Neuron (in vitro differentiated cells): ENCODE data around the gene CUX1.

Experiments used
- H2AFZ ChIP-seq: one replicate; pipeline ENCODE4 v1.6.1; 2013; ENCODE audit warnings: low read depth, mild to moderate bottlenecking, inconsistent platforms, low read length, moderate library complexity
- H3K27me3 ChIP-seq: one replicate; pipeline ENCODE4 v1.6.1; 2013; ENCODE audit warnings: low read length; ENCODE audit not compliant: insufficient read depth
- H3K36me3 ChIP-seq: one replicate; pipeline ENCODE4 v1.6.1; 2013; ENCODE audit warnings: low read length; ENCODE audit not compliant: insufficient read depth
- H3K4me1 ChIP-seq: one replicate; pipeline ENCODE4 v1.6.1; 2013; ENCODE audit warnings: low read length; ENCODE audit not compliant: insufficient read depth
- H3K4me3 ChIP-seq: 2 replicates; pipeline ENCODE4 v1.5.1; 2013; ENCODE audit warnings: mild to moderate bottlenecking, low read length, moderate library complexity
- H3K9me3 ChIP-seq: one replicate; pipeline ENCODE4 v1.6.1; 2013; ENCODE audit warnings: low read length

CUX1 gene

DNA sequence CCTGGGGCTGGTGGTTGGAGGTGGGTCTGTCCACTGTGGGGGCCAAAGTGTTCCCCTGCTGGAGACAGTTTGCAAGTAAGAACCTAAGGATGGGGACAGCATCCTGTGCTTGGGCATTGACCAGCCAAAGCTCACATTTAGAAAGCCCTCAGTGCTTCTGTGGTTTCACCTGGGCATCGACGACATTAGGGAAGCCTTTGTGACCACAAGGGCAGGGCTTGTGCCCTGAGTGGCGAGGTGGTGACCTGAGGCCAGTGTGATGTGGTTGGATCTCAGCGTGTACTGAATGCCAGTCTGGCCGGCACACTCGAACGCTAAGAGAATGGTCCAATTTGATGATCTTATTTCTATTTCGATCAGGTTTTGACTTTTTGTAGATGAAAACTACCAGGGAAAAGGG lies 437.1 kb downstream of the CUX1 start:
- no peak overlapping the region for H2AFZ ChIP-seq
- H3K4me1 ChIP-seq = peaks cover 13% of the 10 kb centered on the region
- no peaks in the 10 kb centered on the region for H3K36me3 ChIP-seq
- H3K27me3 ChIP-seq = no peaks in the 10 kb centered on the region
- no peaks in the 10 kb centered on the region for H3K9me3 ChIP-seq
- no peak overlapping the region for H3K4me3 ChIP-seq

- no peaks in the 10 kb centered on the region for H3K9me3 ChIP-seq
- no peak overlapping the region for H3K4me3 ChIP-seq
- peaks cover 13% of the 10 kb centered on the region for H3K4me1 ChIP-seq
- H3K36me3 ChIP-seq = no peaks in the 10 kb centered on the region
- H3K27me3 ChIP-seq = no peaks in the 10 kb centered on the region
- no peak overlapping the region for H2AFZ ChIP-seq
Measured at GRCh38 chr7:102255501-102255900, 438.1 kb downstream of the CUX1 start.

GRCh38 chr7:102255916-102256315 lies 438.5 kb downstream of the CUX1 start:
- Histone ChIP-seq H2AFZ (no peak overlapping the region), H3K36me3 (no peaks in the 10 kb centered on the region), H3K27me3 (no peaks in the 10 kb centered on the region), H3K4me1 (peaks cover 17% of the 10 kb centered on the region), H3K9me3 (no peaks in the 10 kb centered on the region), H3K4me3 (no peak overlapping the region)

GRCh38 chr7:102258073-102258748 lies 440.8 kb downstream of the CUX1 start:
- H3K36me3 ChIP-seq = no peaks in the 10 kb centered on the region
- H3K9me3 ChIP-seq = peaks cover 4% of the 10 kb centered on the region
- H3K4me1 ChIP-seq = peaks cover 9% of the 10 kb centered on the region
- no peaks in the 10 kb centered on the region for H3K27me3 ChIP-seq
- H2AFZ ChIP-seq = no peak overlapping the region
- H3K4me3 ChIP-seq = no peak overlapping the region

GRCh38 chr7:102258749-102259107 lies 441.3 kb downstream of the CUX1 start:
- peaks cover 9% of the 10 kb centered on the region for H3K4me1 ChIP-seq
- H2AFZ ChIP-seq = no peak overlapping the region
- peaks cover 4% of the 10 kb centered on the region for H3K9me3 ChIP-seq
- no peaks in the 10 kb centered on the region for H3K27me3 ChIP-seq
- H3K4me3 ChIP-seq = no peak overlapping the region
- H3K36me3 ChIP-seq = no peaks in the 10 kb centered on the region

DNA sequence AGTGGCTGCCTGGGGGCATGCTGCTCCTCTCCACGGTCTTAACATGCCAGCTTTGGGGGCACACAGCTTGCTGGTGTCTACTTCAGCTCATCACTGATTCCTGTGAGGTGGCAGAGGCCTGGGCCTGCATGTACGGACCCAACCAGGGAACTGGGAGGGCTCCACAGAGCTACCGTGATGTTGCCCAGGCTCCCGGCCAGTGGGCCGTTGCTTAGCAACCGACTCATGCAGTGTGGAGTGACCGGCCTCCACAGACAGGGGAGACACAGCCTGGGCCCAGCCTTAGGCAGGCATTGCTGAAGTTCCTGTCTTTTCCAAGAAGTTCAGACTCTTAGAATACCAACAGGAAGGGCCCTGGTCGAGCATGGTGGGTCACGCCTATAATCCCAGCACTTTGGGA lies 443.4 kb downstream of the CUX1 start:
- no peaks in the 10 kb centered on the region for H3K36me3 ChIP-seq
- peaks cover 4% of the 10 kb centered on the region for H3K9me3 ChIP-seq
- H3K4me3 ChIP-seq = no peak overlapping the region
- no peaks in the 10 kb centered on the region for H3K27me3 ChIP-seq
- peaks cover 9% of the 10 kb centered on the region for H3K4me1 ChIP-seq
- no peak overlapping the region for H2AFZ ChIP-seq

GRCh38 chr7:102261451-102261850 lies 444.0 kb downstream of the CUX1 start:
- Histone ChIP-seq H2AFZ (no peak overlapping the region), H3K36me3 (no peaks in the 10 kb centered on the region), H3K4me1 (peaks cover 9% of the 10 kb centered on the region), H3K27me3 (no peaks in the 10 kb centered on the region), H3K4me3 (no peak overlapping the region), H3K9me3 (peaks cover 4% of the 10 kb centered on the region)

DNA sequence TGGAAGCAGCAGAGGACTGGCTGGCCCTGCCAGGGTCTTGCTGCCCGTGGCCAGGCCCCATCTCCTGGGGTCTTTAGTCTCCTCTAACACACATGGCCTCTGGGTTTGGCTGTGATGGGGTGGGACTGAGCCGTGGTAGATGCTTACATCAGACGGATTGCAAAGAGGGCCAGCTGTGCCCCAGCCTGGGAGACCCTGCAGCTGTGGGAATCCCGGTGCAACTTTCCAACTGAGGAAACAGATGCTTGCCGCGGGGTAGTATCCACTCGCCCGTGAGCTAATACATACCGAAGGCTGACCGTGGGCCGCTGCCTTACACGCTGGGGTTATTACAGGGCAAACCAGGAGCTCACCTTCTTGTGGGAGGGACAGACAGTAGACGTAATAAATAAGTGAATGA lies 445.1 kb downstream of the CUX1 start:
- Histone ChIP-seq H3K4me1 (peaks cover 9% of the 10 kb centered on the region), H2AFZ (no peak overlapping the region), H3K4me3 (no peak overlapping the region), H3K27me3 (no peaks in the 10 kb centered on the region), H3K36me3 (no peaks in the 10 kb centered on the region), H3K9me3 (peaks cover 4% of the 10 kb centered on the region)

GRCh38 chr7:102264367-102264891 lies 447.0 kb downstream of the CUX1 start:
- Histone ChIP-seq H3K27me3 (no peaks in the 10 kb centered on the region), H2AFZ (no peak overlapping the region), H3K4me3 (no peak overlapping the region), H3K36me3 (no peaks in the 10 kb centered on the region), H3K9me3 (peaks cover 4% of the 10 kb centered on the region), H3K4me1 (peaks cover 9% of the 10 kb centered on the region)

- H2AFZ ChIP-seq = no peak overlapping the region
- H3K36me3 ChIP-seq = no peaks in the 10 kb centered on the region
- no peak overlapping the region for H3K4me3 ChIP-seq
- H3K4me1 ChIP-seq = peaks cover under 1% of the 10 kb centered on the region
- H3K9me3 ChIP-seq = peaks cover 4% of the 10 kb centered on the region
- H3K27me3 ChIP-seq = no peaks in the 10 kb centered on the region
Measured at GRCh38 chr7:102266541-102266940, 449.1 kb downstream of the CUX1 start.

GRCh38 chr7:102268635-102269034 lies 451.2 kb downstream of the CUX1 start:
- Histone ChIP-seq H3K9me3 (no peaks in the 10 kb centered on the region), H2AFZ (no peak overlapping the region), H3K36me3 (no peaks in the 10 kb centered on the region), H3K4me3 (no peak overlapping the region), H3K27me3 (no peaks in the 10 kb centered on the region), H3K4me1 (no peaks in the 10 kb centered on the region)

DNA sequence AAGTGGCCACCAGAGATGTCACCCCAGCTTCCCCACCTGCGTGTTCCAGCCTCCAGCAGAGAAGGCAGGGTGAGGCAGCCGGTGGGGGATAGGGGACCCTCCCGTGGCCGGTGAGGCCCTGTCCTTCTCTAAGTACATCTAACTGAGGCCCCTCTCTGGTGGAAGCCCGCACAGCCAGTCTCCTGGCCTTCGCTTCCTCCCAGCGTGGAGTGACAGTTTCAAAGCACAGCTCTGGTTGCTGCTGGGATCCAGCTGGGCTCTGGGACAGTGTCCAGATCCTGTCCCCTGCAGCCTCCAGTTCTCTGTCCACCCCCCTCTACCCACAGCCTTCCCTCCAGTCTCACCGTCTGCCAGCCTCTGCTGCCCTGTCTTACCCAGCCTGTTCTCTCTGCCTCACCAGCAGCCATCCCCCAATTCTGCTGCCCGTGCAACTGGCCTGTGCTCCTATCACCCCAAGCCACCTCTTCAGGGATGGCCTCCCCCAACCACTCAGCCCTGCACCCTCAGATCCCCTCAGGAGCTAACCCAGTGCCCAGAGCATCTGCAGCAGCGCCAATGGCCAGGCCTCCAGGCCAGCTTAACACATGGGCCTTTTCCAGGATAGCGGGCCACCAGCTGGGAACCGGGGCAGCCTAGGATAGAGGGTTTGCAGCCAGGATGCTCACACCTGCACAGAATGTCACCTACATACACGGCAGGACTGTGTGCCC lies 452.9 kb downstream of the CUX1 start:
- no peaks in the 10 kb centered on the region for H3K27me3 ChIP-seq
- no peak overlapping the region for H2AFZ ChIP-seq
- H3K4me1 ChIP-seq = no peaks in the 10 kb centered on the region
- H3K36me3 ChIP-seq = no peaks in the 10 kb centered on the region
- H3K9me3 ChIP-seq = no peaks in the 10 kb centered on the region
- no peak overlapping the region for H3K4me3 ChIP-seq

- no peaks in the 10 kb centered on the region for H3K36me3 ChIP-seq
- H3K4me1 ChIP-seq = no peaks in the 10 kb centered on the region
- no peaks in the 10 kb centered on the region for H3K27me3 ChIP-seq
- no peaks in the 10 kb centered on the region for H3K9me3 ChIP-seq
- no peak overlapping the region for H3K4me3 ChIP-seq
- H2AFZ ChIP-seq = no peak overlapping the region
Measured at GRCh38 chr7:102271158-102271798, 453.9 kb downstream of the CUX1 start.
